ENCODE data around the gene ALG12.

The ALG12 gene

DNA sequence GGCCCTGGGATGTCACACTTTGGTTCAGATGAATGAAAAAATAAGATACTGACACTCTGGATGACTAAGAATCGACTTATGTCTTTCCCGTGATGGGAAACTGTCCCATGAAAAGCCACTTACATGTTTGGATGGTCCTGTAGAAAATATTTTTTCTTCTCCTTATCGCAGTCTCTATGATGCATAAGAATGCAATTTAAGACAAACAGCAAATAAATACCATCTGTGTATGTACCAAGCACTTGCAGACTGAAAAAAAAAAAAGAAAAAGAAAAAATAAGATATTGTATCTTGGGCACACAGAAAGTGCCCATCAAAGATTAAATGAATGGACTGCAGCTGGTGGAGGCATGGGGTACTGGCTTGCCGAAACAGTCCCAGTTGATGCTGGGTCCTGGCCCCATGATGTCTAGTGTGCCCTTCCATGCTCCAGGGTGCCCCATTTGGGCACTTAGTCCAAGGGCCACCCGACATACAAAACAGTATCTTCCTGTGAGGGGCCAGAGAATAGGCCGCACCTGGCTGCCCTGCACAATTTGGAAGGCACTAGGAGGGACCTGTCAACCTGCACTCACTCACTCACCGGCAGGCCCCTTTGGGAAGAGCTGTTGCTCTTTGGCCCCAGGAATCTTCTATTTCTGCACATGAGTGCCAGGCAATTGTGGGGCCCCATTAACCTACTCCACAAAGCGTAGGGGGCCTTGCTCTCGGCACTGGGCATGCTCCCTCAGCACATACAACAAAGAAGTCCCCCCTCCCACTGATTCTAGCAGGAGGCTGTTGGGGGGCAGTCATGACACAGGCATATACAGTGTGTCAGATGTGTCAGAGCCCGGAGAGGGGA, 67.1 kb downstream of the ALG12 start:
- H3K4me3 ChIP-seq (IDR thresholded peaks at IDR 0.05; ENCODE audit: insufficient read depth, low read depth, low read length), result no peak overlapping the region
- H3K9ac ChIP-seq, result no peak overlapping the region
- peaks cover 20% of the 10 kb centered on the region for H3K79me2 ChIP-seq (ENCODE audit: insufficient read depth, low read depth)
- H4K20me1 ChIP-seq (ENCODE audit: insufficient read depth), result no peaks in the 10 kb centered on the region
- no peak overlapping the region for H2AFZ ChIP-seq (ENCODE audit: low read depth)
- H3K27ac ChIP-seq, result no peak overlapping the region
- no peaks in the 10 kb centered on the region for H3K36me3 ChIP-seq (ENCODE audit: insufficient read depth)
- H3K4me2 ChIP-seq, result no peak overlapping the region
- peaks cover 13% of the 10 kb centered on the region for H3K4me1 ChIP-seq (ENCODE audit: low read depth, poor library complexity, severe bottlenecking)
- TF ChIP-seq, protein P1, sequence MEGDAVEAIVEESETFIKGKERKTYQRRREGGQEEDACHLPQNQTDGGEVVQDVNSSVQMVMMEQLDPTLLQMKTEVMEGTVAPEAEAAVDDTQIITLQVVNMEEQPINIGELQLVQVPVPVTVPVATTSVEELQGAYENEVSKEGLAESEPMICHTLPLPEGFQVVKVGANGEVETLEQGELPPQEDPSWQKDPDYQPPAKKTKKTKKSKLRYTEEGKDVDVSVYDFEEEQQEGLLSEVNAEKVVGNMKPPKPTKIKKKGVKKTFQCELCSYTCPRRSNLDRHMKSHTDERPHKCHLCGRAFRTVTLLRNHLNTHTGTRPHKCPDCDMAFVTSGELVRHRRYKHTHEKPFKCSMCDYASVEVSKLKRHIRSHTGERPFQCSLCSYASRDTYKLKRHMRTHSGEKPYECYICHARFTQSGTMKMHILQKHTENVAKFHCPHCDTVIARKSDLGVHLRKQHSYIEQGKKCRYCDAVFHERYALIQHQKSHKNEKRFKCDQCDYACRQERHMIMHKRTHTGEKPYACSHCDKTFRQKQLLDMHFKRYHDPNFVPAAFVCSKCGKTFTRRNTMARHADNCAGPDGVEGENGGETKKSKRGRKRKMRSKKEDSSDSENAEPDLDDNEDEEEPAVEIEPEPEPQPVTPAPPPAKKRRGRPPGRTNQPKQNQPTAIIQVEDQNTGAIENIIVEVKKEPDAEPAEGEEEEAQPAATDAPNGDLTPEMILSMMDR (conservative IDR thresholded peaks at IDR 0.05; ENCODE audit: low read depth, low read length), result no peak
- H3K27me3 ChIP-seq (ENCODE audit: insufficient read depth, low read depth), result no peaks in the 10 kb centered on the region
